GM12873 (cell line): ENCODE data around the gene IMMT.

ENCODE experiments used
- CTCF ChIP-seq: IDR thresholded peaks from 2 replicates; pipeline ENCODE4 v1.5.1; 2012; ENCODE audit warnings: low read depth, mild to moderate bottlenecking, moderate library complexity, low read length, control low read depth; ENCODE audit not compliant: insufficient read depth; ENCODE audit errors: missing control alignments

Gene IMMT

GRCh38 chr2:86231680-86232372 is 36.6 kb upstream of the IMMT start:
- no peak for TF ChIP-seq CTCF

- no peak for TF ChIP-seq CTCF
Observed at GRCh38 chr2:86230961-86231360, 35.7 kb upstream of the IMMT start.

GRCh38 chr2:86229221-86229620 is 34.0 kb upstream of the IMMT start:
- no peak for TF ChIP-seq CTCF

- no peak for TF ChIP-seq CTCF
Observed at GRCh38 chr2:86227685-86228084, 32.4 kb upstream of the IMMT start.

GRCh38 chr2:86226636-86227520 is 31.6 kb upstream of the IMMT start:
- no peak for TF ChIP-seq CTCF

GRCh38 chr2:86226070-86226469 is 30.8 kb upstream of the IMMT start:
- TF ChIP-seq CTCF = no peak

- TF ChIP-seq CTCF = peak; percentile 29
Observed at GRCh38 chr2:86225581-86225980, 30.3 kb upstream of the IMMT start.
